ENCODE results near the gene PRCC. TPM values are rescaled to one million over a fixed set of nuclear protein-coding genes. Genes with fewer than 3 reads are reported as not detected.

PRCC gene
- total RNA-seq, 1 donor from 2014 or later, result 60.9 TPM

- H3K27me3 Mint-ChIP-seq (ENCODE audit: low read depth), result peaks cover 14% of the 10 kb centered on the region
- no peak overlapping the region for H3K27ac Mint-ChIP-seq (ENCODE audit: unreplicated experiment)
- TF ChIP-seq, protein P1, sequence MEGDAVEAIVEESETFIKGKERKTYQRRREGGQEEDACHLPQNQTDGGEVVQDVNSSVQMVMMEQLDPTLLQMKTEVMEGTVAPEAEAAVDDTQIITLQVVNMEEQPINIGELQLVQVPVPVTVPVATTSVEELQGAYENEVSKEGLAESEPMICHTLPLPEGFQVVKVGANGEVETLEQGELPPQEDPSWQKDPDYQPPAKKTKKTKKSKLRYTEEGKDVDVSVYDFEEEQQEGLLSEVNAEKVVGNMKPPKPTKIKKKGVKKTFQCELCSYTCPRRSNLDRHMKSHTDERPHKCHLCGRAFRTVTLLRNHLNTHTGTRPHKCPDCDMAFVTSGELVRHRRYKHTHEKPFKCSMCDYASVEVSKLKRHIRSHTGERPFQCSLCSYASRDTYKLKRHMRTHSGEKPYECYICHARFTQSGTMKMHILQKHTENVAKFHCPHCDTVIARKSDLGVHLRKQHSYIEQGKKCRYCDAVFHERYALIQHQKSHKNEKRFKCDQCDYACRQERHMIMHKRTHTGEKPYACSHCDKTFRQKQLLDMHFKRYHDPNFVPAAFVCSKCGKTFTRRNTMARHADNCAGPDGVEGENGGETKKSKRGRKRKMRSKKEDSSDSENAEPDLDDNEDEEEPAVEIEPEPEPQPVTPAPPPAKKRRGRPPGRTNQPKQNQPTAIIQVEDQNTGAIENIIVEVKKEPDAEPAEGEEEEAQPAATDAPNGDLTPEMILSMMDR (IDR thresholded peaks at IDR 0.05), result no peak
- no peak overlapping the region for H3K4me3 Mint-ChIP-seq (ENCODE audit: unreplicated experiment)
- H3K36me3 Mint-ChIP-seq (ENCODE audit: low read depth), result no peaks in the 10 kb centered on the region
- no peaks in the 10 kb centered on the region for H3K9me3 Mint-ChIP-seq (ENCODE audit: low read depth)
- peaks cover 21% of the 10 kb centered on the region for H3K4me1 Mint-ChIP-seq (ENCODE audit: low read depth)
- DNase-seq (ENCODE audit: low spot score), result no peak
These were observed 43.8 kb downstream of the PRCC start for GRCh38 chr1:156811168-156811567.

GRCh38 chr1:156812293-156812990, 45.1 kb downstream of the PRCC start:
- Mint-ChIP-seq H3K27me3 (ENCODE audit: low read depth) (peaks cover 14% of the 10 kb centered on the region), H3K27ac (ENCODE audit: unreplicated experiment) (no peak overlapping the region), H3K36me3 (ENCODE audit: low read depth) (no peaks in the 10 kb centered on the region), H3K4me1 (ENCODE audit: low read depth) (peaks cover 21% of the 10 kb centered on the region), H3K9me3 (ENCODE audit: low read depth) (no peaks in the 10 kb centered on the region), H3K4me3 (ENCODE audit: unreplicated experiment) (no peak overlapping the region)
- no peak for DNase-seq (ENCODE audit: low spot score)
- TF ChIP-seq, protein P1 (IDR thresholded peaks at IDR 0.05), result no peak

DNA sequence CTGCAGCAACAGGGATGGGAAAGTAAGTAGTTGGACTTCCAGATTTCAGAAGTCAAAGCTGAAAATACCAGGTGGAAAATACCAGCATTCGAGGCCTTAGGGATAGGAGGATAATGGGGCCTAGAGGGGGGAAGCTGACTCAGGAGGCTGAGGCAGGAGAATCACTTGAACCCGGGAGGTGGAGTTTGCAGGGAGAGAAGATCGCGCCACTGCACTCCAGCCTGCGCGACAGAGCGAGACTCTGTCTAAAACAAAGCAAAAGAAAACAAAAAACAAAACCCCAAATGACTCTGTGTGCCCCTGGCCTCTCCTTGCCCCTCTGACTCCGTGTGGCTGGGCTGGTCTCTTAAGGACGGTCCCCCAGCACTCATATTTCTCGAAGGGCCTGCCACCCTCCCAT, 46.0 kb downstream of the PRCC start:
- H3K27ac Mint-ChIP-seq (ENCODE audit: unreplicated experiment), result no peak overlapping the region
- no peak for DNase-seq (ENCODE audit: low spot score)
- H3K36me3 Mint-ChIP-seq (ENCODE audit: low read depth), result no peaks in the 10 kb centered on the region
- H3K4me1 Mint-ChIP-seq (ENCODE audit: low read depth), result peaks cover 21% of the 10 kb centered on the region
- H3K27me3 Mint-ChIP-seq (ENCODE audit: low read depth), result peaks cover 14% of the 10 kb centered on the region
- peak overlapping the region; percentile 22 for H3K4me3 Mint-ChIP-seq (ENCODE audit: unreplicated experiment)
- TF ChIP-seq, protein P1 (IDR thresholded peaks at IDR 0.05), result no peak
- H3K9me3 Mint-ChIP-seq (ENCODE audit: low read depth), result no peaks in the 10 kb centered on the region

- Mint-ChIP-seq H3K9me3 (ENCODE audit: low read depth) (no peaks in the 10 kb centered on the region), H3K4me1 (ENCODE audit: low read depth) (peaks cover 21% of the 10 kb centered on the region), H3K27ac (ENCODE audit: unreplicated experiment) (no peak overlapping the region), H3K36me3 (ENCODE audit: low read depth) (no peaks in the 10 kb centered on the region), H3K4me3 (ENCODE audit: unreplicated experiment) (peak overlapping the region; percentile 49), H3K27me3 (ENCODE audit: low read depth) (peaks cover 15% of the 10 kb centered on the region)
- no peak for DNase-seq (ENCODE audit: low spot score)
- TF ChIP-seq, protein P1 (IDR thresholded peaks at IDR 0.05), result peak; percentile 79
These were observed 46.6 kb downstream of the PRCC start for GRCh38 chr1:156813750-156814570.

DNA sequence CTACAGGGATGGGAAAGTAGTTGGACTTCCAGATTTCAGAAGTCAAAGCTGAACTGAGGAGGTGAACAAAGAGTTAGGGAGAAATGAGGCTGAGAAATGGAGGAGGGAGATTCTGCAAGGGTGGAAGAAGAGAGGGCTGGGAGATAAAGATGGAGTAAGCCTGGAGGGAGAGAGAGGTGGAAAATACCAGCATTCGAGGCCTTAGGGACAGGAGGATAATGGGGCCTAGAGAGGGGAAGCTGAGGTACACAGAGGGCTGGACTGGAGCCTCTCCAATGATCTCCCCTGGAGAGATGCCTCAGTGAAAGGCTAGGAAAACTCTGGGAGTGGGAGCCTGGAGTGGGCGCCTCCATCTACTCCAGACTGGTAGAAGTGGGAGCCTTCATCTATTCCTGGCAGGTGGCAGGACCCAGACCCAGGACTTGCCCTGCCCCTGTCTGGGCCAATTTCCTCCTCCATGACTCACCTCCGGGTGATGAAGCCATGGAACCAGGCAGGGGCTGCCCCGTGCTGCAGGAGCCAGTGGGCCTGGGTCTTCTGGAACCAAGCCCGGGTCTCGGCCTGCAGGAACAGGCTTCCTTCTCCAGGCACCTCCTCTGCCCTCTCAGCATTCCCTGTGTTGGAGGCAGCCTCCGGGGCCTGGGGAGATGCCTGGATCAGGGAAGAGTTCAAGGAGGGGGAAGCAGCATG, 47.4 kb downstream of the PRCC start:
- H3K27ac Mint-ChIP-seq (ENCODE audit: unreplicated experiment), result no peak overlapping the region
- peaks cover 21% of the 10 kb centered on the region for H3K4me1 Mint-ChIP-seq (ENCODE audit: low read depth)
- H3K27me3 Mint-ChIP-seq (ENCODE audit: low read depth), result peaks cover 15% of the 10 kb centered on the region
- peak overlapping the region; percentile 49 for H3K4me3 Mint-ChIP-seq (ENCODE audit: unreplicated experiment)
- DNase-seq (ENCODE audit: low spot score), result no peak
- no peaks in the 10 kb centered on the region for H3K9me3 Mint-ChIP-seq (ENCODE audit: low read depth)
- no peaks in the 10 kb centered on the region for H3K36me3 Mint-ChIP-seq (ENCODE audit: low read depth)
- TF ChIP-seq, protein P1 (IDR thresholded peaks at IDR 0.05), result no peak
